Measurements from ENCODE around the gene TLR3. TPM values are rescaled to one million over a fixed set of nuclear protein-coding genes. Genes with fewer than 3 reads are reported as not detected.

Gene TLR3
- polyA plus RNA-seq, 1 donor (not counting 4 experiments of a cell fraction or from before 2014, with no cell fraction given): 8.8 TPM

- Histone ChIP-seq H2AFZ (ENCODE audit: control insufficient read depth, low read length) (no peak overlapping the region), H3K9me1 (ENCODE audit: control insufficient read depth, extremely low read depth, insufficient read depth, low read length) (no peaks in the 10 kb centered on the region), H3K9ac (ENCODE audit: control insufficient read depth, extremely low read depth, insufficient read depth, low read length) (no peak overlapping the region), H3K4me1 (ENCODE audit: control insufficient read depth, extremely low read depth, insufficient read depth, low read length) (no peaks in the 10 kb centered on the region), H3K4me2 (ENCODE audit: control insufficient read depth, extremely low read depth, insufficient read depth, low read depth, low read length) (no peak overlapping the region), H3K79me2 (ENCODE audit: control insufficient read depth, insufficient read depth, low read length) (no peaks in the 10 kb centered on the region), H4K20me1 (ENCODE audit: control insufficient read depth, extremely low read depth, insufficient read depth, low read length) (no peaks in the 10 kb centered on the region), H3K36me3 (ENCODE audit: control insufficient read depth in 2 of 2, extremely low read depth in 1 of 2, insufficient read depth in 2 of 2, low read length in 2 of 2) (no peaks in the 10 kb centered on the region), H3K27ac (ENCODE audit: control insufficient read depth, insufficient read depth, low read length) (no peak overlapping the region), H3K4me3 (ENCODE audit: control insufficient read depth in 2 of 3, extremely low read depth in 1 of 3, insufficient read depth in 2 of 3, low read depth in 1 of 3, low read length in 3 of 3) (no peak overlapping the region), H3K9me3 (ENCODE audit: control insufficient read depth, low read depth, low read length) (no peaks in the 10 kb centered on the region), H3K27me3 (ENCODE audit: control insufficient read depth, extremely low read depth, insufficient read depth, low read length) (peaks cover 5% of the 10 kb centered on the region)
- FAIRE-seq (no peak), DNase-seq (ENCODE audit: low read depth, low spot score) (no peak)
- dilution Hi-C loops (cut with MboI; ENCODE audit: extremely low pct_ligation_motif_present, low sequenced_read_pairs): no loop called here
- TF ChIP-seq CTCF (optimal IDR thresholded peaks at IDR 0.05 in 1 of 3, IDR thresholded peaks at IDR 0.05 in 1 of 3, conservative IDR thresholded peaks at IDR 0.05 in 1 of 3; ENCODE audit: extremely low read depth in 1 of 3, insufficient read depth in 2 of 3, low read length in 3 of 3) (no peak), EZH2 (IDR thresholded peaks at IDR 0.05; ENCODE audit: low read length) (no peak)
Measured at GRCh38 chr4:186118582-186118981, 49.6 kb downstream of the TLR3 start.

- no peak overlapping the region for H3K9ac ChIP-seq (ENCODE audit: control insufficient read depth, extremely low read depth, insufficient read depth, low read length)
- no peak overlapping the region for H2AFZ ChIP-seq (ENCODE audit: control insufficient read depth, low read length)
- H3K4me3 ChIP-seq (ENCODE audit: control insufficient read depth in 2 of 3, extremely low read depth in 1 of 3, insufficient read depth in 2 of 3, low read depth in 1 of 3, low read length in 3 of 3): no peak overlapping the region
- no peaks in the 10 kb centered on the region for H3K79me2 ChIP-seq (ENCODE audit: control insufficient read depth, insufficient read depth, low read length)
- H3K27me3 ChIP-seq (ENCODE audit: control insufficient read depth, extremely low read depth, insufficient read depth, low read length): peaks cover 5% of the 10 kb centered on the region
- H3K4me2 ChIP-seq (ENCODE audit: control insufficient read depth, extremely low read depth, insufficient read depth, low read depth, low read length): no peak overlapping the region
- no peaks in the 10 kb centered on the region for H3K9me3 ChIP-seq (ENCODE audit: control insufficient read depth, low read depth, low read length)
- H3K9me1 ChIP-seq (ENCODE audit: control insufficient read depth, extremely low read depth, insufficient read depth, low read length): no peaks in the 10 kb centered on the region
- FAIRE-seq (no peak), DNase-seq (ENCODE audit: low read depth, low spot score) (no peak)
- H3K36me3 ChIP-seq (ENCODE audit: control insufficient read depth in 2 of 2, extremely low read depth in 1 of 2, insufficient read depth in 2 of 2, low read length in 2 of 2): no peaks in the 10 kb centered on the region
- H3K27ac ChIP-seq (ENCODE audit: control insufficient read depth, insufficient read depth, low read length): no peak overlapping the region
- dilution Hi-C loops (cut with MboI; ENCODE audit: extremely low pct_ligation_motif_present, low sequenced_read_pairs): no loop called here
- no peaks in the 10 kb centered on the region for H4K20me1 ChIP-seq (ENCODE audit: control insufficient read depth, extremely low read depth, insufficient read depth, low read length)
- no peaks in the 10 kb centered on the region for H3K4me1 ChIP-seq (ENCODE audit: control insufficient read depth, extremely low read depth, insufficient read depth, low read length)
- TF ChIP-seq EZH2 (IDR thresholded peaks at IDR 0.05; ENCODE audit: low read length) (no peak), CTCF (optimal IDR thresholded peaks at IDR 0.05 in 1 of 3, IDR thresholded peaks at IDR 0.05 in 1 of 3, conservative IDR thresholded peaks at IDR 0.05 in 1 of 3; ENCODE audit: extremely low read depth in 1 of 3, insufficient read depth in 2 of 3, low read length in 3 of 3) (no peak)
Measured at GRCh38 chr4:186121057-186121456, 52.1 kb downstream of the TLR3 start.

All from keratinocyte (primary cell).